Osteocyte (in vitro differentiated cells): ENCODE data around the gene OR52K1. TPM values are rescaled to one million over a fixed set of nuclear protein-coding genes. Genes with fewer than 3 reads are reported as not detected.

ENCODE experiments used
- DNase-seq: peaks from one replicate; pipeline ENCODE4 v3.0.0; 2021; ENCODE audit warnings: mixed read lengths; ENCODE audit not compliant: unreplicated experiment; ENCODE audit errors: extremely low spot score
- H3K27ac Mint-ChIP-seq: one replicate; pipeline ENCODE4 v1.8.0; 2021; ENCODE audit warnings: mild to moderate bottlenecking, mixed read lengths; ENCODE audit not compliant: unreplicated experiment
- H3K27me3 Mint-ChIP-seq: one replicate; pipeline ENCODE4 v1.8.0; 2021; ENCODE audit warnings: mixed read lengths; ENCODE audit not compliant: unreplicated experiment
- H3K36me3 Mint-ChIP-seq: one replicate; pipeline ENCODE4 v1.8.0; 2021; ENCODE audit warnings: mixed read lengths; ENCODE audit not compliant: unreplicated experiment
- H3K4me1 Mint-ChIP-seq: one replicate; pipeline ENCODE4 v1.8.0; 2021; ENCODE audit warnings: mixed read lengths; ENCODE audit not compliant: unreplicated experiment
- H3K4me3 Mint-ChIP-seq: one replicate; pipeline ENCODE4 v1.8.0; 2021; ENCODE audit warnings: mild to moderate bottlenecking, moderate library complexity, mixed read lengths; ENCODE audit not compliant: unreplicated experiment
- H3K9me3 Mint-ChIP-seq: one replicate; pipeline ENCODE4 v1.8.0; 2021; ENCODE audit warnings: mixed read lengths; ENCODE audit not compliant: unreplicated experiment
- CTCF ChIP-seq: fragments of 200-600 bp; sonication (generic); IDR thresholded peaks from 2 replicates; pipeline ENCODE4 v1.5.0; 2021; ENCODE audit warnings: antibody characterized with exemption, mild to moderate bottlenecking, moderate library complexity
- total RNA-seq: library from RNA; stranded (reverse); gene quantifications from 2 replicates; pipeline ENCODE4 v1.2.1, GENCODE V29; 2021

OR52K1 gene
- total RNA-seq, 1 donor from 2014 or later = not detected

- H3K27me3 Mint-ChIP-seq = peaks cover 9% of the 10 kb centered on the region
- H3K9me3 Mint-ChIP-seq = peaks cover 14% of the 10 kb centered on the region
- no peak for TF ChIP-seq CTCF
- H3K4me3 Mint-ChIP-seq = no peak overlapping the region
- no peak overlapping the region for H3K27ac Mint-ChIP-seq
- peaks cover 2% of the 10 kb centered on the region for H3K4me1 Mint-ChIP-seq
- peaks cover 4% of the 10 kb centered on the region for H3K36me3 Mint-ChIP-seq
- DNase-seq = no peak
These were observed 15.5 kb upstream of the OR52K1 start for GRCh38 chr11:4466871-4467442.

GRCh38 chr11:4467811-4468606 lies 14.4 kb upstream of the OR52K1 start:
- no peak for TF ChIP-seq CTCF
- no peak overlapping the region for H3K27ac Mint-ChIP-seq
- DNase-seq = no peak
- H3K4me1 Mint-ChIP-seq = peaks cover 2% of the 10 kb centered on the region
- peaks cover 4% of the 10 kb centered on the region for H3K36me3 Mint-ChIP-seq
- no peak overlapping the region for H3K4me3 Mint-ChIP-seq
- H3K9me3 Mint-ChIP-seq = peaks cover 13% of the 10 kb centered on the region
- H3K27me3 Mint-ChIP-seq = peaks cover 9% of the 10 kb centered on the region

- no peaks in the 10 kb centered on the region for H3K36me3 Mint-ChIP-seq
- H3K9me3 Mint-ChIP-seq = no peaks in the 10 kb centered on the region
- H3K27ac Mint-ChIP-seq = no peak overlapping the region
- no peak overlapping the region for H3K4me3 Mint-ChIP-seq
- H3K4me1 Mint-ChIP-seq = peaks cover 2% of the 10 kb centered on the region
- TF ChIP-seq CTCF = no peak
- DNase-seq = no peak
- H3K27me3 Mint-ChIP-seq = peaks cover 8% of the 10 kb centered on the region
These were observed 2.8 kb upstream of the OR52K1 start for GRCh38 chr11:4479644-4480043.

GRCh38 chr11:4480577-4481239 lies 1.7 kb upstream of the OR52K1 start:
- no peaks in the 10 kb centered on the region for H3K9me3 Mint-ChIP-seq
- DNase-seq = no peak
- H3K4me1 Mint-ChIP-seq = peaks cover 2% of the 10 kb centered on the region
- no peaks in the 10 kb centered on the region for H3K36me3 Mint-ChIP-seq
- H3K4me3 Mint-ChIP-seq = no peak overlapping the region
- peaks cover 8% of the 10 kb centered on the region for H3K27me3 Mint-ChIP-seq
- H3K27ac Mint-ChIP-seq = no peak overlapping the region
- no peak for TF ChIP-seq CTCF

- no peak overlapping the region for H3K27ac Mint-ChIP-seq
These were observed 1.2 kb upstream of the OR52K1 start for GRCh38 chr11:4481240-4481582.

More at GRCh38 chr11:4481240-4481582, 1.2 kb upstream of the OR52K1 start:
- no peaks in the 10 kb centered on the region for H3K9me3 Mint-ChIP-seq
- H3K36me3 Mint-ChIP-seq = no peaks in the 10 kb centered on the region
- no peak for DNase-seq
- TF ChIP-seq CTCF = no peak
- no peak overlapping the region for H3K4me3 Mint-ChIP-seq
- peaks cover 9% of the 10 kb centered on the region for H3K27me3 Mint-ChIP-seq
- peaks cover 2% of the 10 kb centered on the region for H3K4me1 Mint-ChIP-seq
